Retinal pigment epithelial cell (primary cell): ENCODE results near the gene ABCG4.

Experiments used
- DNase-seq: peaks from one replicate; pipeline ENCODE4 v3.0.0-alpha.2; 2010; ENCODE audit warnings: low read depth
- H3K4me3 ChIP-seq: 2 replicates; pipeline ENCODE4 v1.5.1; 2011; ENCODE audit warnings: mild to moderate bottlenecking, low read length, control low read depth, moderate library complexity
- TF ChIP-seq, protein P1 (sequence below): conservative IDR thresholded peaks from 2 replicates; pipeline ENCODE4 v1.5.1; 2011; ENCODE audit warnings: low read depth, low read length, control low read depth, inconsistent platforms

ABCG4 gene

DNA sequence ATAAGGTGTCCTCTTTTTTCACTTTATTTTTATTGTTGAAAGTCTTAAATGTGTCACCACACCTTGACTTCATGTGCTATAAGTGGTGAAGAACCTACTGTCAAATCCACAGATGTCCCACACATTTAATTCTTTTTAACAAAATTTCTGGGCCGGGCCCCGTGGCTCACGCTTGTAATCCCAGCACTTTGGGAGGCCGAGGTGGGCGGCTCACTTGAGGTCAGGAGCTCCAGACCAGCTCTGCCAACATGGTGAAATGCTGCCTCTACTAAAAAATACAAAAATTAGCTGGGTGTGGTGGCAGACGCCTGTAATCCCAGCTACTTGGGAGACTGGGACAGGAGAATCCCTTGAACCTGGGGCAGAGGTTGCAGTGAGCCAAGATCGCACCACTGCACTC is 60.3 kb downstream of the ABCG4 start:
- no peak overlapping the region for H3K4me3 ChIP-seq
- TF ChIP-seq, protein P1, sequence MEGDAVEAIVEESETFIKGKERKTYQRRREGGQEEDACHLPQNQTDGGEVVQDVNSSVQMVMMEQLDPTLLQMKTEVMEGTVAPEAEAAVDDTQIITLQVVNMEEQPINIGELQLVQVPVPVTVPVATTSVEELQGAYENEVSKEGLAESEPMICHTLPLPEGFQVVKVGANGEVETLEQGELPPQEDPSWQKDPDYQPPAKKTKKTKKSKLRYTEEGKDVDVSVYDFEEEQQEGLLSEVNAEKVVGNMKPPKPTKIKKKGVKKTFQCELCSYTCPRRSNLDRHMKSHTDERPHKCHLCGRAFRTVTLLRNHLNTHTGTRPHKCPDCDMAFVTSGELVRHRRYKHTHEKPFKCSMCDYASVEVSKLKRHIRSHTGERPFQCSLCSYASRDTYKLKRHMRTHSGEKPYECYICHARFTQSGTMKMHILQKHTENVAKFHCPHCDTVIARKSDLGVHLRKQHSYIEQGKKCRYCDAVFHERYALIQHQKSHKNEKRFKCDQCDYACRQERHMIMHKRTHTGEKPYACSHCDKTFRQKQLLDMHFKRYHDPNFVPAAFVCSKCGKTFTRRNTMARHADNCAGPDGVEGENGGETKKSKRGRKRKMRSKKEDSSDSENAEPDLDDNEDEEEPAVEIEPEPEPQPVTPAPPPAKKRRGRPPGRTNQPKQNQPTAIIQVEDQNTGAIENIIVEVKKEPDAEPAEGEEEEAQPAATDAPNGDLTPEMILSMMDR: no peak
- DNase-seq: no peak

DNA sequence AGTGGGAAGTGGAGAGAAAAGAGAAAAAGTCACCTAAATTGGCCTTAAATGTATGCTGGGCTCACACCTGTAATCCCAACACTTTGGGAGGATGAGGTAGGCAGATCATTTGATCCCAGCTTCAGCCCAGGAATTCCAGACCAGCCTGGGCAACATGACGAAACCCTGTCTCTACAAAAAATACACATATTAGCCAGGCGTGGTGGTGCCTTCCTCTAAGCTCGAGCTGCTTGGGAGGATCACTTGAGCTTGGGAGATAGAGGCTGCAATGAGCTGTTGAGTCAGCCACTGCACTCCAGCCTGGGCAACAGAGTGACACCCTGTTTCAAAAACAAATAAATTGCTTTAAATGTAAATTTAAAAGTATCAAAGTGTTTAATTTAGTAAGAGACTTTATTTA is 61.2 kb downstream of the ABCG4 start:
- DNase-seq: no peak
- TF ChIP-seq, protein P1: no peak
- no peak overlapping the region for H3K4me3 ChIP-seq
